GM12891 (cell line): ENCODE data around the gene FAH.

Source experiments
- DNase-seq: peaks from one replicate; pipeline ENCODE4 v3.0.0; 2011; ENCODE audit warnings: low spot score; ENCODE audit not compliant: insufficient read length
- FAIRE-seq: peaks from 2 replicates; lab custom pipeline; 2011; peaks lifted over from hg19 to GRCh38; lab: Jason Lieb, UNC
- PAX5 ChIP-seq: IDR thresholded peaks from 2 replicates; pipeline ENCODE4 v1.6.1; 2011; ENCODE audit warnings: low read length, moderate library complexity, mild to moderate bottlenecking; ENCODE audit not compliant: insufficient read depth, severe bottlenecking
- POLR2A ChIP-seq: IDR thresholded peaks from 2 replicates; pipeline ENCODE4 v1.6.1; 2011; ENCODE audit warnings: low read depth, low read length, control low read depth
- POLR2AphosphoS5 ChIP-seq: IDR thresholded peaks from 2 replicates; pipeline ENCODE4 v1.6.1; 2011; ENCODE audit warnings: low read depth, low read length, control low read depth
- POU2F2 ChIP-seq: IDR thresholded peaks from 2 replicates; pipeline ENCODE4 v1.6.1; 2011; ENCODE audit warnings: low read depth, mild to moderate bottlenecking, control low read depth, low read length, moderate library complexity
- SPI1 ChIP-seq: IDR thresholded peaks from 2 replicates; pipeline ENCODE4 v1.6.1; 2011; ENCODE audit warnings: low read depth, low read length, control low read depth
- TAF1 ChIP-seq: IDR thresholded peaks from 2 replicates; pipeline ENCODE4 v1.6.1; 2011; ENCODE audit warnings: low read depth, low read length, control low read depth

The FAH gene

GRCh38 chr15:80219955-80220354, 67.2 kb downstream of the FAH start:
- TF ChIP-seq TAF1 (no peak), POU2F2 (no peak), SPI1 (no peak), POLR2AphosphoS5 (no peak), POLR2A (no peak)
- DNase-seq (no peak), FAIRE-seq (no peak)

- no peak for FAIRE-seq
- no peak for DNase-seq
- TF ChIP-seq SPI1, result no peak
These were observed 76.3 kb downstream of the FAH start for GRCh38 chr15:80228959-80229610.

GRCh38 chr15:80231371-80231770, 78.6 kb downstream of the FAH start:
- DNase-seq (no peak), FAIRE-seq (no peak)
- TF ChIP-seq POLR2AphosphoS5 (no peak), POLR2A (no peak), POU2F2 (no peak), TAF1 (no peak), SPI1 (no peak), PAX5 (no peak)

- no peak for DNase-seq
- FAIRE-seq, result no peak
- TF ChIP-seq SPI1 (no peak), POLR2A (no peak), POU2F2 (no peak), TAF1 (no peak), PAX5 (no peak), POLR2AphosphoS5 (no peak)
These were observed 80.8 kb downstream of the FAH start for GRCh38 chr15:80233581-80233980.

GRCh38 chr15:80234883-80235282, 82.1 kb downstream of the FAH start:
- peak; percentile 54 for FAIRE-seq

More at GRCh38 chr15:80234883-80235282, 82.1 kb downstream of the FAH start:
- TF ChIP-seq POLR2A, result no peak
- TF ChIP-seq POU2F2, result no peak
- no peak for TF ChIP-seq PAX5
- no peak for TF ChIP-seq POLR2AphosphoS5
- TF ChIP-seq TAF1, result no peak
- TF ChIP-seq SPI1, result no peak
- DNase-seq, result peak; percentile 33
